GM19397 (cell line): ENCODE results near the gene UBE2L3.
"Not testable (repeated sequence)": the region's sequence is repeated elsewhere in the genome, so short reads cannot be mapped to it uniquely, and the experiment has no call there.

Source experiments
- ATAC-seq: cut with Tn5 transposase; IDR thresholded peaks from one replicate; pipeline ENCODE4 v1.9.1; 2021; ENCODE audit warnings: mild to moderate bottlenecking, moderate library complexity; ENCODE audit not compliant: unreplicated experiment

Gene UBE2L3

DNA sequence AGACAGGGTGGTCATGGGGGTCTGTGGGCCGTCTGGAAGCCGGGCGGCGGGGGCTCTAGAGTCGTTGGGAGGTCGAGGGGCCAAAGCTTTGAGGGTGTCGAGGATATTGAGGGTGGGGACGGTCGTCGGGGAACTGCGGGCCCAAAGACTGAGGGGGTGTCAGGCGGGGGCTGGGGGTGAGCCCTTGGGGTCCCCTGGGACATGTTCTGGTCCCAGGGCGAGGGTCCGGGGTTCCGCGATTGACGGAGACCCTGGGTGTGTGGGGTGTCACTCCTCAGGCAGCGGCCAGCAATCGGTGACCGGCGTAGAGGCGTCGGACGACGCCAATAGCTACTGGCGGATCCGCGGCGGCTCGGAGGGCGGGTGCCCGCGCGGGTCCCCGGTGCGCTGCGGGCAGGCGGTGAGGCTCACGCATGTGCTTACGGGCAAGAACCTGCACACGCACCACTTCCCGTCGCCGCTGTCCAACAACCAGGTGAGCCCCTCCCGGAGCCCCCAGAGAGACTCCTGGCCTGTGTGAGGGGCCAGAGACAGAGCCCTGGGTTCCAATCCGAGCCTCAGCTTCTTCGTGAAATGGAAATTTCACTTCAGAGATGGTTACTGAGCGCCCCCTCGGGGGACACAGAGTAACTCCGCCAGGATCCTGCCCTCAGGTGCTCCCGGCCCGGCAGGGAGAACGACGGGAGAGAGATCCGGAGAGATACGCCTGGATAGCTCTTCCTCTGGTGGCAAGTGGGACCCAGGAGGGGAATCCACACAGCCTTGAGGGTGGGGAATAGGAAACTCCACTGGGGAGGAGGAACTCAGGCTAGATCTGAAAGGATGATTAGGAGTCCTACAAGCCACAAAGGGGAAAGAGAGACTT is 75.3 kb downstream of the UBE2L3 start:
- no peak for ATAC-seq

GRCh38 chr22:21643533-21644357 is 76.2 kb downstream of the UBE2L3 start:
- no peak for ATAC-seq

DNA sequence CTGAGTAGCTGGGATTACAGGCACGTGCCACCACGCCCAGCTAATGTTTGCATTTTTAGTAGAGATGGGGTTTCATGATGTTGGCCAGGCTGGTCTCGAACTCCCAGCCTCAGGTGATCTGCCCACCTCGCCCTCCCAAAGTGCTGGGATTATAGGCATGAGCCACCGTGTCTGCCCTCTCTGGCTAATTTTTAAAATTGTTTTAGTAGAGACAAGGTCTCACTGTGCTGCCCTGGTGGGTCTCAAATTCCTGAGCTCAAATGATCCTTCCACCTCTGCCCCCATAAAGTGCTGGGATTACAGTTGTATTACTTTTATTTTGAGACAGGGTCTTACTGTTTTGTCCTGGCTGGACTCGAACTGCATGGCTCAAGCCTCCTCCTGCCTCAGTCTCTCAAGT is 78.0 kb downstream of the UBE2L3 start:
- not testable (repeated sequence) for ATAC-seq

DNA sequence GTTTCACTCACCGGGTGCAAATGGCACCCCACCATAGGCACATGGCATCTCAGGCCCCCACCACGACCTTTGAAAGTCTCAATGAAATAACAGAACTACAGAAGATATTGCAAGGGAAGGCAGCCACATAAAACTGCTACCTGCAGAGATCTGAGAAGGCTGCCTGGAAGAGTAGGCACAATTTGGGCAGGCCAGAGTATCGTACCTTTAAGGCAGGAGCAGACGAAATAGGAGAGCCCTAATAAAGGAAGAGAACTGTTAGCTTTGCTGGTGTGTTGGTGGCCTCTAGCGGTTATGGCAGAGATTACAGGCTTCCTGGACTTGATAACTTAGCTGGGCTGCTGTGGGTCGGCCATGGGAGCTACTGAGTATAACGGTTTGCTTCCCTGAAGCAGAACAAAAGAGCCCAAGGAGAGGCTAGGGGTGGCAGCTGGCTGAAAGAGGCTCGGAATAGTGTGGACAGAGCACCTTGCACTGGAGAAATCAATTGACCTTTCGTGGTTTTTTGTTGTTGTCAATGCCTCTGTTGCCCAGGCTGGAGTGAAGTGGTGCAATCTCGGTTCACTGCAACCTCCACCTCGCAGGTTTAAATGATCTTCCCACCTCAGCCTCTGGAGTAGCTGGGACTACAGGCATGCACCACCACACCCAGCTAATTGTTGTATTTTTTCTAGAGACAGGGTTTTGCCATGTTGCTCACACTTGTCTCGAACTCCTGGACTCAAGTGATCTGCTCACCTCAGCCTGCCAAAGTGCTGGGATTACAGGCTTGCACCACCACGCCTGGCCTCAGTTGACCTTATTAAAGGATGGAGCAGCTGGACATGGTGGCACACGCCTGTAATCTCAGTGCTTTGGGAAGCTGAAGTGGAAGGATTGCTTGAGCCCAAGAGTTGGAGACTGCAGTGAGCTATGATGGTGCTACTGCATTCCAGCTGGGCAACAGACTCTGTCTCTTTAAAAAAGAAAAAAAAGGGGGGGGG is 79.4 kb downstream of the UBE2L3 start:
- ATAC-seq: no peak

- no peak for ATAC-seq
Observed at GRCh38 chr22:21650280-21650679, 82.8 kb downstream of the UBE2L3 start.

DNA sequence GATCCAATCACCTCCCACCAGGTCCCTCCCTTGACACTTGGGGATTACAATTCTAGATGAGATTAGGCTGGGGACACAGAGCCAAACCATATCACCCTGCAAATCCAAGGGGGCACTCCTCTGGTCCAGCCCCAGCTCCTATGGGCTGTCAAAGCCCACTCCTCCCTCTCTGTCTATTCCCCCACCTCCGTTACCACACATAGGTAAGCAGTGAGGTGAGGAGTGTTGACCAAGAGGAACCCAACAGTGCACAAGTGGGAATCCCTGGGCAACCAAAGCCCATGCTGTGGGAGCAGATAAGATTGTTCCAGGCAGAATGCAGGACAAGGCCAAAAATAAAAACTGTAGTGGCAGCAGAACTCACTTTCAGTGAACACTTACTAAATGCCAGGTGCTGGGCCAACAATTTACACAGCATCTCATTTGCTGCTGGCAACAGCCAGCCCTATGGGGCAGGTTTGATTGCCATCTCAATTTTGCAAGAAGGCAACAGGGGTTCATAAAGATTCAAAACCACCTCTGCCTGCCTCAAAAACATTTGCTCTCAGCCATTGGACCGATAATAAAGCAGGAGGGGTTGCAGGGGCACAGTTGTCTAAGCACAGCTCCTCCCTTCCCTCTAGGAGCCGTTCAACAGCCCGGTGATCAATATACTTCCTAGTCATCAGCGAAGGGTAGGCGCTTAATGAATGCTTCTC is 83.5 kb downstream of the UBE2L3 start:
- no peak for ATAC-seq

GRCh38 chr22:21651521-21652009 is 84.1 kb downstream of the UBE2L3 start:
- ATAC-seq: no peak

DNA sequence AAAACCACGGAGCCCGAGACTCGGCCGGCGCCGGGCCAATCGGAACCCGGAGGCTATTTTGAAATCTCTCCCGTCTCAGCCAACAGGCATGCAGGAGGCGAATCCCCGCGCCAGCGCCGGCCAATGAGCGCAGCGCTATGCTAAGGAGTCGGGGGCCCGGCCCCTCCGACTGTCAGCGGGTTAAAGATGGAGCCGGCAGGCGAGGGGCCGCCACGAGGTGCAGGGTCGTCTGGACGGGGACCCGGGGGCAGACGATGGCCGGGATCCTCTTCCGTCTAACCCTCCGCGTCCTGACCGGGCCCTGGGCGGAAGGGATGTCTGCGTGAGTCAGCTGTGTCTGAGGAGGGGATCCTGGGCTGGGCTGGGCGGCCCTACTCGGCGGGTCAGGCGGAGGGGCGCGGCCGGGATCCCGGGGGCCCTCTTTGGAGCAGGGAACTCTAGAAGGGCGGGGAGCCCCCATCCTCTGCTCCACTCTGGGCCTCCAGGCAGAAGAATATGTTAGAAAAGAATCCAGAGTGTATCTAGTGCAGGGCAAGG is 84.6 kb downstream of the UBE2L3 start:
- ATAC-seq: peak; percentile 87

DNA sequence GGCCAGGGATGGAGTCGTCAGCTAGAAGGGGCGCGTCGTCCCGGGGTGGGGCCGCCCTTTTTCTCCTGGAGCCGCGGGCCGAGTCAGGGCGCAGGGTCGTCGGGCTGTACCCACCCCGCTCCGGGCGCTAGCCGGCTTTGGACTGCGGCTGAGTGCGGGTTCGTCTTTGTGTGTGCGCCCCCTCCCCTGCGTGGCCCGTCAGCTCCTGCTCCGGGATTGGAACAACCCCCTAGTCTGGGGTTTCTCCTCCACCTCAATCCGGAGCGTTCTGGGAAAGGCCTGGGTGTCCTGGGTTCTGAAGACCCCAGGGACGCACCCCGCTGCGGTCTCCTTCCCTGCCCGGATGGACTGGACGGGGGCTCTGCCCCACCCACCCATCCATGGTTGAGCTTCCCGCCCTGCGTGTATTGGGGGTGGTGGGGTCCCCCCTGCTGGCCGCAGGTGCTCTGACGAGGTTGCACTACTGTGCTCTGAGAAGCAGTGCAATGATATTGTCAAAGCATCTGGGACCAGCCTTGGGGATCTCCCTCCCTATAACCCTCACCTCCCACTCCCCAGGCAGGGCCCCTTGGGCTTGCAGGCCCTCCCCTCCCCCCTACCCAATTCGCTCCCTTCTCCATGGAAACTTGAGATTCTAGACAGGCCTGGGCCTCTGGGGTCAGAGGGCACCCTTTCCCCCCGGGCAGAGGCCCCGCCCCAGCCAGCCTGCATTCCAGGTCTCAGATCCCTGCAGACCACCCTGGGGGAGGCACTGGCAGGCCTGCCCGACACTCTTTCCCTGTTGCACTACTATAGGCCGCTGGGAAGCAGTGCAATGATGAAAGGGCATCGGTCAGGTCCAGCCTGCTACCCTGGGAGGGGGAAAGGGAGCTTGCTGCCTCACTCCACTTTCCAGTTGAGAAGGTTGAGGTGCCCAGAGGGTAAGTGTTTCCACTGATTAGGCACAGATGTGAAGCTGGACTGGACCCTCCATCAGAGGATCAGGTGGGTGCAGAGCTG is 85.3 kb downstream of the UBE2L3 start:
- ATAC-seq: peak; percentile 1

DNA sequence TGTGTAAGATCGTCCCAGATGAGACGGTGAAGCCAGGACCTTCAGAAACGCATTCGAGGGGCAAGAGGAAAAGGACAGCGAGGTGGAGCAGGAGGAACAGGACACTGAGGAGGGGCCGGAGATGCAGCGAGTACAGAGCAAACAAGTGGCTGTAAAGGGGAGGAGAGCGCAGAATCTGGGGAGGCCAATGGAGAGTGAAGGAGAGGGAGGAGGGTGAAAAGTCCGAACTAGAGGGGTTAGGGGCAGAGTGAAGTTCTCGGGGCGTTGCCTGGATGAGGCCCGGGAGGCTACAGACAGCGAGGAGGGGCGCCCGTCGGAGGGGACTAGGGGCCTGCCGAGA is 89.5 kb downstream of the UBE2L3 start:
- ATAC-seq: no peak

GRCh38 chr22:21657360-21658032 is 90.0 kb downstream of the UBE2L3 start:
- peak; percentile 68 for ATAC-seq

- ATAC-seq: no peak
Observed at GRCh38 chr22:21659864-21660525, 92.5 kb downstream of the UBE2L3 start.

GRCh38 chr22:21660904-21661303 is 93.4 kb downstream of the UBE2L3 start:
- no peak for ATAC-seq

- ATAC-seq: no peak
Observed at GRCh38 chr22:21661991-21662390, 94.5 kb downstream of the UBE2L3 start.

- no peak for ATAC-seq
Observed at GRCh38 chr22:21663738-21664137, 96.2 kb downstream of the UBE2L3 start.

- no peak for ATAC-seq
Observed at GRCh38 chr22:21665047-21665851, 97.7 kb downstream of the UBE2L3 start.

DNA sequence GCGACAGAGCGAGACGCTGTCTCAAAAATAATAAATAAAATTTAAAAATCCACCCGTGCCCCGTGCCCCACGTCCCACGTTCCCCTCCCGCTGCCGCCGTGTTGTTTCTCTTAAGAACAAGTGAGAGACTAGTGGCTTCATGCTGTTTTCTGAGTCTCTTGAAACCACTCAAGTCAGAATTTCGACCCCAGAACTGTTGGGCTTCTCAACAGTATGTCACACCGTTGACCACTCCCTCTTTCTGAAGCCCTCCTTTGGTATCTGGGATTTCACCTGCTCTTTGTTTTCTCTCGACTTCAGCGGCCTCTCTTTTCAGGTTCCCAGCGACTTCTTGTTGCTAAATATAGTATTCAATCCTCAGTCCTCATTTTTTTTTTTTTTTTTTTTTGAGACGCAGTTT is 99.3 kb downstream of the UBE2L3 start:
- no peak for ATAC-seq
